Transverse colon (tissue), 4 donors: ENCODE measurements around the gene WDR27. TPM values are rescaled to one million over a fixed set of nuclear protein-coding genes. Genes with fewer than 3 reads are reported as not detected.

Source experiments
- DNase-seq: peaks from one replicate; pipeline ENCODE4 v3.0.0-alpha.2; 2019
- H3K27ac ChIP-seq, 4 donors: fragments of 200-600 bp; sonication (generic); 2 replicates each; pipeline ENCODE4 v1.5.1; 2016 to 2018; ENCODE audit warnings: inconsistent platforms in 4 of 4
- H3K27me3 ChIP-seq: fragments of 200-600 bp; sonication (generic); 2 replicates; pipeline ENCODE4 v1.5.1; 2017; ENCODE audit warnings: inconsistent platforms
- H3K36me3 ChIP-seq, 4 donors: fragments of 200-600 bp; sonication (generic); 2 replicates each; pipeline ENCODE4 v1.5.1; 2017 to 2019; ENCODE audit warnings: inconsistent platforms in 4 of 4
- H3K4me1 ChIP-seq, 4 donors: fragments of 200-600 bp; sonication (generic); 2 replicates each; pipeline ENCODE4 v1.5.1; 2017 to 2020; ENCODE audit warnings: inconsistent platforms in 4 of 4
- H3K4me3 ChIP-seq, 4 donors: fragments of 200-600 bp; sonication (generic); 1 replicate in 1 of 4; 2 replicates in 3 of 4; pipeline versions ENCODE4 v1.5.1 to v1.6.1; 2017 to 2019; ENCODE audit warnings: inconsistent platforms in 4 of 4
- H3K9me3 ChIP-seq, 2 donors: fragments of 200-600 bp; sonication (generic); 2 replicates each; pipeline ENCODE4 v1.5.1; 2017 to 2019; ENCODE audit warnings: inconsistent platforms in 2 of 2
- CTCF ChIP-seq, 5 experiments: fragments of 200-600 bp in 3 of 5; fragments of 450-650 bp in 2 of 5; sonication (generic) in 3 of 5; IDR thresholded peaks; 1 replicate in 2 of 5; 2 replicates in 3 of 5; pipeline ENCODE4 v1.5.1; 2016 to 2017; ENCODE audit warnings: antibody characterized with exemption in 5 of 5, inconsistent platforms in 3 of 5, mild to moderate bottlenecking in 2 of 5, moderate library complexity in 1 of 5
- EP300 ChIP-seq: sonication (generic); formaldehyde crosslinking; IDR thresholded peaks from one replicate; pipeline ENCODE4 v1.6.1; 2017; ENCODE audit warnings: antibody characterized with exemption, low read depth
- POLR2A ChIP-seq: fragments of 450-650 bp; IDR thresholded peaks from one replicate; pipeline ENCODE4 v1.6.1; 2016; ENCODE audit warnings: antibody characterized with exemption, mild to moderate bottlenecking, moderate library complexity
- POLR2AphosphoS5 ChIP-seq, 3 donors: sonication (generic); formaldehyde crosslinking; IDR thresholded peaks; one replicate each; pipeline ENCODE4 v1.6.1; 2016; ENCODE audit warnings: antibody characterized with exemption in 3 of 3
- WGBS, 2 donors: methylation state at CpG; one replicate each; pipeline ENCODE4 v1.1.5; 2018; ENCODE audit warnings: low coverage in 1 of 2; 5-methylcytosine and 5-hydroxymethylcytosine counted together
- in situ Hi-C, 4 donors: fragments of 200-750 bp; cut with MboI; loops; one replicate each; pipeline versions ENCODE4 v1.15.0 to v1.15.1; 2017; ENCODE audit warnings: low sequenced_read_pairs in 3 of 4, low pct_ligation_motif_present in 1 of 4, low pct_unique_long_range_greater_than_20kb in 1 of 4
- intact Hi-C: fragments of 100-400 bp; cut with DNase I; formaldehyde crosslinking; loops from one replicate; pipeline ENCODE4 v1.15.1; 2023; ENCODE audit warnings: low total_unique reads
- total RNA-seq, 4 donors: library from RNA; depleted of rRNA; stranded (reverse); fragments of >200 nt; gene quantifications; one replicate each; pipeline ENCODE4 v1.1.0, GENCODE V29; 2016

WDR27 gene
- total RNA-seq, 4 donors from 2014 or later = 44.9 to 75.0 (median 57.0) TPM

GRCh38 chr6:169668203-169668847 is 33.5 kb downstream of the WDR27 start:
- H3K4me3 ChIP-seq = no peak overlapping the region
- DNase-seq = no peak
- no peak overlapping the region for H3K27ac ChIP-seq
- in situ Hi-C loops = no loop called here
- no peaks in the 10 kb centered on the region for H3K27me3 ChIP-seq
- 94 to 95% methylated on average over 9 to 15 of the region's 15 CpGs for WGBS, 2 donors
- intact Hi-C loops = no loop called here
- TF ChIP-seq POLR2A (no peak), CTCF (IDR thresholded peaks at IDR 0.05) (no peak), POLR2AphosphoS5 (IDR thresholded peaks at IDR 0.05) (no peak), EP300 (no peak)
- peaks cover 0 to 1% (median 0%) of the 10 kb centered on the region in 4 donors for H3K36me3 ChIP-seq
- H3K9me3 ChIP-seq = no peaks in the 10 kb centered on the region
- H3K4me1 ChIP-seq = no peaks in the 10 kb centered on the region

GRCh38 chr6:169667716-169668115 is 34.1 kb downstream of the WDR27 start:
- Histone ChIP-seq H3K27me3 (no peaks in the 10 kb centered on the region), H3K36me3 (peaks cover 0 to 1% (median 0%) of the 10 kb centered on the region in 4 donors), H3K9me3 (no peaks in the 10 kb centered on the region), H3K4me1 (no peaks in the 10 kb centered on the region), H3K4me3 (no peak overlapping the region), H3K27ac (no peak overlapping the region)
- intact Hi-C loops = no loop called here
- DNase-seq = no peak
- in situ Hi-C loops = no loop called here
- WGBS, 2 donors = 97 to 100% methylated on average over 4 to 27 of the region's 27 CpGs
- TF ChIP-seq EP300 = no peak
- TF ChIP-seq POLR2AphosphoS5 (IDR thresholded peaks at IDR 0.05) = no peak
- TF ChIP-seq POLR2A = no peak
- TF ChIP-seq CTCF (IDR thresholded peaks at IDR 0.05) = no peak

- Histone ChIP-seq H3K9me3 (no peaks in the 10 kb centered on the region), H3K27ac (no peak overlapping the region), H3K36me3 (peaks cover 0 to 1% (median 0%) of the 10 kb centered on the region in 4 donors), H3K27me3 (no peaks in the 10 kb centered on the region), H3K4me1 (no peaks in the 10 kb centered on the region), H3K4me3 (no peak overlapping the region)
- 95 to 100% methylated on average over 2 to 18 of the region's 18 CpGs for WGBS, 2 donors
- intact Hi-C loops (no loop called here), in situ Hi-C loops (no loop called here)
- no peak for DNase-seq
- TF ChIP-seq POLR2A = no peak
- no peak for TF ChIP-seq POLR2AphosphoS5 (IDR thresholded peaks at IDR 0.05)
- TF ChIP-seq EP300 = no peak
- TF ChIP-seq CTCF (IDR thresholded peaks at IDR 0.05) = no peak
Observed at GRCh38 chr6:169666441-169666840, 35.4 kb downstream of the WDR27 start.

- no peak overlapping the region for H3K27ac ChIP-seq
- H3K27me3 ChIP-seq = no peaks in the 10 kb centered on the region
- no peak for DNase-seq
- 86 to 93% methylated on average over 6 to 9 of the region's 9 CpGs for WGBS, 2 donors
- intact Hi-C loops = no loop called here
- TF ChIP-seq POLR2A (no peak), EP300 (no peak), POLR2AphosphoS5 (IDR thresholded peaks at IDR 0.05) (no peak), CTCF (IDR thresholded peaks at IDR 0.05) (no peak)
- no peak overlapping the region for H3K4me3 ChIP-seq
- H3K36me3 ChIP-seq = peaks cover 0 to 1% (median 0%) of the 10 kb centered on the region in 4 donors
- no peaks in the 10 kb centered on the region for H3K9me3 ChIP-seq
- H3K4me1 ChIP-seq = no peaks in the 10 kb centered on the region
- in situ Hi-C loops = no loop called here
Observed at GRCh38 chr6:169665289-169665688, 36.5 kb downstream of the WDR27 start.
